Thyroid gland (tissue), 4 donors: ENCODE measurements around the gene CCDC117. TPM values are rescaled to one million over a fixed set of nuclear protein-coding genes. Genes with fewer than 3 reads are reported as not detected.
"Not testable (repeated sequence)": the region's sequence is repeated elsewhere in the genome, so short reads cannot be mapped to it uniquely, and the experiment has no call there.

Experiments
- DNase-seq, 2 donors: peaks; one replicate each; pipeline ENCODE4 v3.0.0-alpha.2; 2019
- H3K27ac ChIP-seq, 3 donors: fragments of 200-600 bp; sonication (generic); 1 replicate in 2 of 3; 2 replicates in 1 of 3; pipeline ENCODE4 v1.5.1; 2016 to 2019; ENCODE audit warnings: mild to moderate bottlenecking in 1 of 3, moderate library complexity in 1 of 3
- H3K27me3 ChIP-seq: fragments of 200-600 bp; sonication (generic); one replicate; pipeline ENCODE4 v1.5.1; 2019
- H3K36me3 ChIP-seq, 2 donors: fragments of 200-600 bp; sonication (generic); one replicate each; pipeline ENCODE4 v1.5.1; 2016 to 2019
- H3K4me1 ChIP-seq, 2 donors: fragments of 200-600 bp; sonication (generic); one replicate each; pipeline ENCODE4 v1.5.1; 2017 to 2019
- H3K4me3 ChIP-seq, 3 donors: fragments of 200-600 bp; sonication (generic); replicated peaks in 1 of 3; 1 replicate in 2 of 3; 2 replicates in 1 of 3; pipeline ENCODE4 v1.5.1; 2016; ENCODE audit warnings: mild to moderate bottlenecking in 1 of 3
- H3K9me3 ChIP-seq: fragments of 200-600 bp; sonication (generic); one replicate; pipeline ENCODE4 v1.5.1; 2017
- CTCF ChIP-seq, 6 experiments: fragments of 200-600 bp in 3 of 6; fragments of 450-650 bp in 3 of 6; sonication (generic) in 3 of 6; IDR thresholded peaks; one replicate each; pipeline ENCODE4 v1.5.1; 2016 to 2019; ENCODE audit warnings: antibody characterized with exemption in 6 of 6, mild to moderate bottlenecking in 2 of 6, inconsistent platforms in 1 of 6, moderate library complexity in 1 of 6
- POLR2A ChIP-seq, 2 donors: fragments of 450-650 bp; IDR thresholded peaks; one replicate each; pipeline ENCODE4 v1.6.1; 2017; ENCODE audit warnings: antibody characterized with exemption in 2 of 2, mild to moderate bottlenecking in 2 of 2, moderate library complexity in 1 of 2
- WGBS, 2 donors: methylation state at CpG; one replicate each; pipeline ENCODE4 v1.1.5; 2017; 5-methylcytosine and 5-hydroxymethylcytosine counted together
- intact Hi-C: fragments of 100-400 bp; cut with DNase I; formaldehyde crosslinking; loops from one replicate; pipeline ENCODE4 v1.15.1; 2023
- total RNA-seq, 4 donors: library from RNA; depleted of rRNA; stranded (reverse); fragments of >200 nt; gene quantifications; one replicate each; pipeline ENCODE4 v1.2.3, GENCODE V29; 2016

CCDC117 gene
- total RNA-seq, 4 donors from 2014 or later: 21.2 to 40.2 (median 26.5) TPM

- peak within 1 kb of the TSS; percentile 99 for H3K27ac ChIP-seq
- 0 to 1% methylated on average over 34 to 47 of the region's 54 CpGs for WGBS, 2 donors
- intact Hi-C loops: no loop called here
These were observed 30.5 kb upstream of the CCDC117 start, which contains the start of the genes CHEK2 and HSCB for GRCh38 chr22:28741785-28742561. Gene CHEK2, minus strand, starts transcription at chr22:28741820. Its CDS starts 7,099 bp downstream, at chr22:28734721. Gene HSCB, plus strand, starts transcription at chr22:28742039. Its CDS starts 57 bp downstream, at chr22:28742096.

DNA sequence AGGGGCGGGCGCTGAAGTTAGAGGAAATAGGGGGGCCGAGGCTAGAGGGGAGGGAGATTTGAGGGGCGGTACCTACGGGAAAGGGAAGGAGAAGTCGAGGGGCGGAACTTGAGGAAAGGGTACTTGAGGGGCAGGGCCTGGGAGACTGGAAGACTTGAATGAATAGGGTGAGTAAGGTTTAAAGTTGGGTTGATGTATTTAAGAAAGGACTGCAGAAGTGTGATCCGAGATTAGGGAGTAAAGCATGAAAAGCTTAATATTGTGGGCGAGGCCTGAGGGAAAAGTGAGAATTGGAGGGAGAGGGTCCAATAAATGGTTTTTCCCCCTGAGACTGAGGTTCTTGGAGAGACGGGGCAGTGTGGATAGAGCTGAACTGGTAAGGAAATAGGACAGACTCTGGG is 29.9 kb upstream of the CCDC117 start:
- TF ChIP-seq CTCF (IDR thresholded peaks at IDR 0.05) (no peak), POLR2A (IDR thresholded peaks at IDR 0.05) (no peak)
- Histone ChIP-seq H3K27ac (peak overlapping the region in 2 of 3 donors; percentile 99), H3K27me3 (no peaks in the 10 kb centered on the region), H3K36me3 (peaks cover 15 to 30% of the 10 kb centered on the region in 2 donors), H3K4me3 (peak overlapping the region in 1 of 3 donors; percentile 16), H3K9me3 (no peaks in the 10 kb centered on the region), H3K4me1 (peaks cover 12 to 14% of the 10 kb centered on the region in 2 donors)
- 2 to 3% methylated on average over 10 of the region's 10 CpGs for WGBS, 2 donors
- DNase-seq: no peak
- intact Hi-C loops: no loop called here

More at GRCh38 chr22:28741785-28742561, 30.5 kb upstream of the CCDC117 start, which contains the start of the genes CHEK2 and HSCB:
- Histone ChIP-seq H3K36me3 (peaks cover 9 to 28% of the 10 kb centered on the region in 2 donors), H3K9me3 (no peaks in the 10 kb centered on the region), H3K4me1 (peaks cover 12 to 14% of the 10 kb centered on the region in 2 donors), H3K4me3 (peak within 1 kb of the TSS; percentile 93 to 98 (median 95)), H3K27me3 (no peaks in the 10 kb centered on the region)
- peak; percentile 99 for DNase-seq
- peak; percentile 69 to 96 for TF ChIP-seq POLR2A (IDR thresholded peaks at IDR 0.05)
- TF ChIP-seq CTCF (IDR thresholded peaks at IDR 0.05): no peak

DNA sequence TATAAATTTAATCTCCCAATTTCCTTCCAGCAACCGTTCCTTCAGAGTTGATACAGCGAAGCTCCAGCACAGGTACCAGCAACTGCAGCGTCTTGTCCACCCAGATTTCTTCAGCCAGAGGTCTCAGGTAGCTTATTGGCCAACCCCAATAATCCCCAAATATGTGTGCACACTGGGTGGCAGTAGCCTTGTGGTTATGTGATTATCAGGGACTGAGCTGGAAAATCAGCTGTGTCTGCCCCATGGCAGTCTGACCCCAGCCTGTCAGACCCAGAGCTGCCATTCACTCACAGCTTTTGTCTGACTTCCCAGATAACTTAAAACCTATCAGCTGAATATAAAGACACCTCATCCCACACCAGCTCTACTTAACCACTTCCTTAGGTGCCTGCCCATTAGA is 28.6 kb upstream of the CCDC117 start:
- no peaks in the 10 kb centered on the region for H3K9me3 ChIP-seq
- WGBS, 2 donors: 94 to 97% methylated on average over 3 of the region's 3 CpGs
- intact Hi-C loops: no loop called here

GRCh38 chr22:28750471-28750881 is 22.0 kb upstream of the CCDC117 start:
- H3K36me3 ChIP-seq: peaks cover 15% of the 10 kb centered on the region in 2 donors
- WGBS, 2 donors: 71 to 74% methylated on average over 6 of the region's 6 CpGs

More for the DNA sequence above, 28.6 kb upstream of the CCDC117 start:
- TF ChIP-seq CTCF (IDR thresholded peaks at IDR 0.05) (no peak), POLR2A (IDR thresholded peaks at IDR 0.05) (no peak)
- H3K36me3 ChIP-seq: peaks cover 21 to 33% of the 10 kb centered on the region in 2 donors
- no peak overlapping the region for H3K4me3 ChIP-seq
- H3K4me1 ChIP-seq: peaks cover 12 to 14% of the 10 kb centered on the region in 2 donors
- H3K27me3 ChIP-seq: no peaks in the 10 kb centered on the region
- no peak overlapping the region for H3K27ac ChIP-seq
- no peak for DNase-seq

DNA sequence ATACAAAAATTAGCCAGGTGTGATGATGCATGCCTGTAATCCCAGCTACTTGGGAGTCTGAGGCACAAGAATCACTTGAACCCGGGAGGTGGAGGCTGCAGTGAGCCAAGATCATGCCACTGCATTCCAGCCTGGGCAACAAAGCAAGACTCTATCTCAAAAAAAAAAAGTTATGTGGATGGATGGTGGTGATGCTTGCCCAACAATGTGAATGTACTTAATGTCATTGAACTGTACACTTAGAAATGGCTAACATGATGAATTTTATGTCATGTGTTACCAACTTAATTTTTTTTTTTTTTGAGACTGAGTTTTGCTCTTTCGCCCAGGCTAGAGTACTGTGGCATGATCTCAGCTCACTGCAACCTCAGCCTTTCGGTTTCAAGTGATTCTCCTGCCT is 18.0 kb upstream of the CCDC117 start:
- H3K36me3 ChIP-seq, H3K27me3 ChIP-seq, DNase-seq, H3K27ac ChIP-seq, H3K4me3 ChIP-seq, H3K4me1 ChIP-seq, intact Hi-C loops, H3K9me3 ChIP-seq: not testable (repeated sequence)
- WGBS, 2 donors: 91 to 100% methylated on average over 3 of the region's 3 CpGs

More at GRCh38 chr22:28750471-28750881, 22.0 kb upstream of the CCDC117 start:
- no peak for DNase-seq
- intact Hi-C loops: no loop called here
- no peak overlapping the region for H3K4me3 ChIP-seq
- no peaks in the 10 kb centered on the region for H3K27me3 ChIP-seq
- H3K27ac ChIP-seq: peak overlapping the region in 1 of 3 donors; percentile 11
- no peaks in the 10 kb centered on the region for H3K4me1 ChIP-seq
- no peaks in the 10 kb centered on the region for H3K9me3 ChIP-seq
- no peak for TF ChIP-seq POLR2A (IDR thresholded peaks at IDR 0.05)
- no peak for TF ChIP-seq CTCF (IDR thresholded peaks at IDR 0.05)
